CD4-positive, alpha-beta memory T cell (primary cell): Measurements from ENCODE around the gene CDR2. TPM values are rescaled to one million over a fixed set of nuclear protein-coding genes. Genes with fewer than 3 reads are reported as not detected.

Source experiments
- CTCF ChIA-PET: fragments of 350-600 bp; sonication (Branson Sonifier 250); formaldehyde crosslinking; loops from one replicate; lab custom pipeline; 2021; ENCODE audit warnings: inconsistent platforms; ENCODE audit not compliant: partially characterized antibody; lab: Charles Lee
- POLR2A ChIA-PET: fragments of 350-600 bp; sonication (Branson Sonifier 250); formaldehyde crosslinking; loops from one replicate; lab custom pipeline; 2021; ENCODE audit not compliant: partially characterized antibody; lab: Charles Lee
- DNase-seq, 5 donors: peaks; one replicate each; pipeline versions ENCODE4 v3.0.0 to v3.0.0-alpha.2; 2020 to 2022; ENCODE audit warnings: mixed read lengths in 1 of 5
- H3K27ac ChIP-seq: one replicate; pipeline ENCODE4 v1.7.0; 2013; ENCODE audit warnings: low read depth, low read length
- H3K27me3 ChIP-seq: 2 replicates; pipeline ENCODE4 v1.7.0; 2013; ENCODE audit warnings: mild to moderate bottlenecking, low read length, moderate library complexity; ENCODE audit not compliant: insufficient read depth
- H3K36me3 ChIP-seq: 2 replicates; pipeline ENCODE4 v1.7.0; 2013; ENCODE audit warnings: mild to moderate bottlenecking, low read length, moderate library complexity; ENCODE audit not compliant: insufficient read depth
- H3K4me1 ChIP-seq: 2 replicates; pipeline ENCODE4 v1.7.0; 2013; ENCODE audit warnings: mild to moderate bottlenecking, low read length, moderate library complexity; ENCODE audit not compliant: insufficient read depth
- H3K4me3 ChIP-seq, 2 donors: one replicate each; pipeline ENCODE4 v1.7.0; 2013; ENCODE audit warnings: low read length in 2 of 2, mild to moderate bottlenecking in 1 of 2
- H3K9me3 ChIP-seq, 2 donors: one replicate each; pipeline ENCODE4 v1.7.0; 2013; ENCODE audit warnings: low read length in 2 of 2, control low read depth in 1 of 2; ENCODE audit not compliant: control insufficient read depth in 1 of 2
- H3K27ac Mint-ChIP-seq, 7 donors: one replicate each; pipeline ENCODE4 v1.8.0; 2020 to 2021; ENCODE audit warnings: mixed read lengths in 7 of 7, mild to moderate bottlenecking in 6 of 7, inconsistent platforms in 3 of 7, moderate library complexity in 3 of 7
- H3K27me3 Mint-ChIP-seq, 2 donors: one replicate each; pipeline ENCODE4 v1.8.0; 2020 to 2021; ENCODE audit warnings: mixed read lengths in 2 of 2
- H3K36me3 Mint-ChIP-seq, 2 donors: one replicate each; pipeline ENCODE4 v1.8.0; 2020 to 2021; ENCODE audit warnings: mixed read lengths in 2 of 2, inconsistent platforms in 1 of 2, mild to moderate bottlenecking in 1 of 2
- H3K4me1 Mint-ChIP-seq, 4 donors: one replicate each; pipeline ENCODE4 v1.8.0; 2020 to 2021; ENCODE audit warnings: mixed read lengths in 4 of 4, mild to moderate bottlenecking in 1 of 4
- H3K4me3 Mint-ChIP-seq, 8 donors: one replicate each; pipeline ENCODE4 v1.8.0; 2020 to 2021; ENCODE audit warnings: mixed read lengths in 8 of 8, mild to moderate bottlenecking in 7 of 8, moderate library complexity in 6 of 8, inconsistent platforms in 3 of 8
- H3K9me3 Mint-ChIP-seq, 8 donors: one replicate each; pipeline ENCODE4 v1.8.0; 2020 to 2021; ENCODE audit warnings: mixed read lengths in 8 of 8, mild to moderate bottlenecking in 5 of 8, inconsistent platforms in 3 of 8, moderate library complexity in 1 of 8
- intact Hi-C: fragments of 100-400 bp; cut with micrococcal nuclease; formaldehyde crosslinking; loops from one replicate; pipeline ENCODE4 v1.15.1; 2023
- polyA plus RNA-seq, 2 donors: library from polyadenylated mRNA; unstranded; fragments of 300-500 nt; fragmentation: Illumina TruSeq; gene quantifications; one replicate each; pipeline ENCODE4 v1.2.3, GENCODE V29; 2021
- total RNA-seq, 2 experiments: library from RNA; stranded (reverse); gene quantifications; one replicate each; pipeline ENCODE4 v1.2.3, GENCODE V29; 2021

The CDR2 gene
- total and polyA plus RNA-seq, 4 experiments from 2014 or later = 57.9 to 99.3 (median 95.0) TPM

GRCh38 chr16:22395960-22396359 is 21.5 kb upstream of the CDR2 start:
- Histone ChIP-seq H3K9me3 (no peaks in the 10 kb centered on the region), H3K4me1 (peaks cover 12% of the 10 kb centered on the region), H3K27ac (no peak overlapping the region), H3K36me3 (no peaks in the 10 kb centered on the region), H3K4me3 (no peak overlapping the region), H3K27me3 (no peaks in the 10 kb centered on the region)
- intact Hi-C loops = no loop called here
- Mint-ChIP-seq H3K36me3 (peaks cover 0 to 1% of the 10 kb centered on the region in 2 donors), H3K27me3 (no peaks in the 10 kb centered on the region), H3K4me1 (peaks cover 11 to 22% (median 15%) of the 10 kb centered on the region in 4 donors), H3K4me3 (no peak overlapping the region), H3K9me3 (no peaks in the 10 kb centered on the region), H3K27ac (no peak overlapping the region)
- ChIA-PET POLR2A (no interaction called here), CTCF (no interaction called here)
- DNase-seq = no peak

- Histone ChIP-seq H3K9me3 (no peaks in the 10 kb centered on the region), H3K4me3 (no peak overlapping the region), H3K36me3 (no peaks in the 10 kb centered on the region), H3K4me1 (peaks cover 12% of the 10 kb centered on the region), H3K27ac (no peak overlapping the region), H3K27me3 (no peaks in the 10 kb centered on the region)
- ChIA-PET POLR2A (no interaction called here), CTCF (no interaction called here)
- no peak for DNase-seq
- Mint-ChIP-seq H3K27me3 (no peaks in the 10 kb centered on the region), H3K4me3 (no peak overlapping the region), H3K9me3 (no peaks in the 10 kb centered on the region), H3K36me3 (no peaks in the 10 kb centered on the region), H3K27ac (peak overlapping the region in 1 of 7 donors; percentile 5), H3K4me1 (peaks cover 11 to 22% (median 15%) of the 10 kb centered on the region in 4 donors)
- intact Hi-C loops = no loop called here
Measured at GRCh38 chr16:22394121-22394520, 19.7 kb upstream of the CDR2 start.

- Mint-ChIP-seq H3K9me3 (no peaks in the 10 kb centered on the region), H3K4me3 (no peak overlapping the region), H3K4me1 (peaks cover 5 to 15% (median 6%) of the 10 kb centered on the region in 4 donors), H3K27me3 (no peaks in the 10 kb centered on the region), H3K27ac (peak overlapping the region in 3 of 7 donors; percentile 6 to 32 (median 32)), H3K36me3 (no peaks in the 10 kb centered on the region)
- Histone ChIP-seq H3K27me3 (no peaks in the 10 kb centered on the region), H3K4me1 (peaks cover 3% of the 10 kb centered on the region), H3K9me3 (no peaks in the 10 kb centered on the region), H3K27ac (no peak overlapping the region), H3K4me3 (no peak overlapping the region), H3K36me3 (no peaks in the 10 kb centered on the region)
- intact Hi-C loops = no loop called here
- CTCF ChIA-PET = no interaction called here
- POLR2A ChIA-PET = no interaction called here
- DNase-seq = no peak
Measured at GRCh38 chr16:22388101-22388644, 13.8 kb upstream of the CDR2 start.

- Histone ChIP-seq H3K4me3 (no peak overlapping the region), H3K27me3 (no peaks in the 10 kb centered on the region), H3K27ac (no peak overlapping the region), H3K4me1 (peaks cover 5% of the 10 kb centered on the region), H3K36me3 (no peaks in the 10 kb centered on the region), H3K9me3 (no peaks in the 10 kb centered on the region)
- no peak overlapping the region for H3K27ac Mint-ChIP-seq
- ChIA-PET POLR2A (interaction anchor here (0.7 kb wide), 1 partner anchor 12 kb away, joined by 3 read pairs; no protein-coding TSS in a partner anchor), CTCF (interaction anchor here (1.2 kb wide), 1 partner anchor 10 kb away, joined by 3 read pairs; no protein-coding TSS in a partner anchor)
- intact Hi-C loops = no loop called here
- H3K9me3 Mint-ChIP-seq = no peaks in the 10 kb centered on the region
- no peak for DNase-seq
- H3K36me3 Mint-ChIP-seq = no peaks in the 10 kb centered on the region
- peaks cover 1 to 17% (median 4%) of the 10 kb centered on the region in 4 donors for H3K4me1 Mint-ChIP-seq
- no peaks in the 10 kb centered on the region for H3K27me3 Mint-ChIP-seq
- no peak overlapping the region for H3K4me3 Mint-ChIP-seq
Measured at GRCh38 chr16:22386976-22387375, 12.6 kb upstream of the CDR2 start.

- intact Hi-C loops = no loop called here
- Histone ChIP-seq H3K27me3 (no peaks in the 10 kb centered on the region), H3K4me1 (peaks cover 23% of the 10 kb centered on the region), H3K27ac (no peak overlapping the region), H3K36me3 (no peaks in the 10 kb centered on the region), H3K4me3 (no peak overlapping the region), H3K9me3 (no peaks in the 10 kb centered on the region)
- H3K4me3 Mint-ChIP-seq = no peak overlapping the region
- no peaks in the 10 kb centered on the region for H3K27me3 Mint-ChIP-seq
- POLR2A ChIA-PET = no interaction called here
- peak overlapping the region in 2 of 7 donors; percentile 22 to 37 for H3K27ac Mint-ChIP-seq
- H3K4me1 Mint-ChIP-seq = peaks cover 15 to 34% (median 16%) of the 10 kb centered on the region in 4 donors
- CTCF ChIA-PET = no interaction called here
- DNase-seq = no peak
- H3K36me3 Mint-ChIP-seq = no peaks in the 10 kb centered on the region
- H3K9me3 Mint-ChIP-seq = no peaks in the 10 kb centered on the region
Measured at GRCh38 chr16:22385196-22385595, 10.8 kb upstream of the CDR2 start.

GRCh38 chr16:22383827-22384226 is 9.4 kb upstream of the CDR2 start:
- H3K4me1 ChIP-seq = peaks cover 26% of the 10 kb centered on the region
- H3K36me3 ChIP-seq = no peaks in the 10 kb centered on the region
- no peak overlapping the region for H3K27ac ChIP-seq
- H3K27me3 ChIP-seq = no peaks in the 10 kb centered on the region
- no peak overlapping the region for H3K4me3 Mint-ChIP-seq
- POLR2A ChIA-PET = interaction anchor here (0.8 to 1.5 kb wide), 3 partner anchors 9 to 25 kb away, joined by 3 to 4 read pairs (median 4); no protein-coding TSS in a partner anchor
- no peaks in the 10 kb centered on the region for H3K9me3 Mint-ChIP-seq
- peak overlapping the region in 1 of 7 donors; percentile 36 for H3K27ac Mint-ChIP-seq
- no peaks in the 10 kb centered on the region for H3K27me3 Mint-ChIP-seq
- H3K9me3 ChIP-seq = no peaks in the 10 kb centered on the region
- CTCF ChIA-PET = no interaction called here
- intact Hi-C loops = no loop called here
- H3K4me3 ChIP-seq = no peak overlapping the region
- no peaks in the 10 kb centered on the region for H3K36me3 Mint-ChIP-seq
- H3K4me1 Mint-ChIP-seq = peaks cover 15 to 37% (median 16%) of the 10 kb centered on the region in 4 donors
- no peak for DNase-seq

- Mint-ChIP-seq H3K4me3 (peak overlapping the region; percentile 10 to 86 (median 63)), H3K9me3 (no peaks in the 10 kb centered on the region), H3K27ac (peak overlapping the region; percentile 73 to 94 (median 86)), H3K4me1 (peaks cover 15 to 37% (median 16%) of the 10 kb centered on the region in 4 donors), H3K36me3 (no peaks in the 10 kb centered on the region), H3K27me3 (no peaks in the 10 kb centered on the region)
- no peak overlapping the region for H3K4me3 ChIP-seq
- H3K36me3 ChIP-seq = no peaks in the 10 kb centered on the region
- intact Hi-C loops = loop anchor here (1.0 kb wide), 1 partner anchor 8 kb away; no protein-coding TSS in a partner anchor
- no peak overlapping the region for H3K27ac ChIP-seq
- CTCF ChIA-PET = no interaction called here
- POLR2A ChIA-PET = interaction anchor here (0.7 to 1.2 kb wide), 2 partner anchors 24 kb away, joined by 3 to 4 read pairs; no protein-coding TSS in a partner anchor
- peak in 4 of 5 donors; percentile 15 to 26 (median 23) for DNase-seq
- H3K4me1 ChIP-seq = peaks cover 26% of the 10 kb centered on the region
- H3K27me3 ChIP-seq = no peaks in the 10 kb centered on the region
- no peaks in the 10 kb centered on the region for H3K9me3 ChIP-seq
Measured at GRCh38 chr16:22381392-22381791, 7.0 kb upstream of the CDR2 start.
